OCI-LY1 (cell line): ENCODE results near the gene MTMR8.

Experiments
- CTCF ChIP-seq: fragments of 200-600 bp; sonication (generic), shearing (Covaris generic); IDR thresholded peaks from 2 replicates; pipeline ENCODE4 v1.5.1; 2017; ENCODE audit warnings: mild to moderate bottlenecking, antibody characterized with exemption, low read length, moderate library complexity, mixed read lengths
- EZH2 ChIP-seq: fragments of 200-600 bp; sonication (generic), shearing (Covaris generic); IDR thresholded peaks from 2 replicates; pipeline ENCODE4 v1.8.0; 2017; ENCODE audit warnings: borderline replicate concordance, mixed run types, mild to moderate bottlenecking, antibody characterized with exemption, low read length, moderate library complexity, mixed read lengths

GRCh38 chrX:64394059-64394873 lies 986 bp downstream of the MTMR8 start:
- TF ChIP-seq EZH2 (no peak), CTCF (no peak)
